Rectal smooth muscle tissue (tissue), 1 donor: ENCODE measurements around the gene NEMP1.
"Not testable (repeated sequence)": the region's sequence is repeated elsewhere in the genome, so short reads cannot be mapped to it uniquely, and the experiment has no call there.

Experiments
- H3K27ac ChIP-seq: one replicate; pipeline ENCODE4 v1.7.0; 2013; ENCODE audit warnings: low read depth, low read length, inconsistent platforms
- H3K27me3 ChIP-seq: one replicate; pipeline ENCODE4 v1.7.0; 2013; ENCODE audit warnings: low read length; ENCODE audit not compliant: control insufficient read depth, insufficient read depth
- H3K36me3 ChIP-seq: one replicate; pipeline ENCODE4 v1.7.0; 2013; ENCODE audit warnings: low read length; ENCODE audit not compliant: control insufficient read depth, insufficient read depth
- H3K4me1 ChIP-seq: one replicate; pipeline ENCODE4 v1.7.0; 2013; ENCODE audit warnings: low read length; ENCODE audit not compliant: control insufficient read depth, insufficient read depth
- H3K4me3 ChIP-seq: one replicate; pipeline ENCODE4 v1.7.0; 2013; ENCODE audit warnings: low read length
- H3K9ac ChIP-seq: one replicate; pipeline ENCODE4 v1.7.0; 2013; ENCODE audit warnings: low read length

NEMP1 gene

DNA sequence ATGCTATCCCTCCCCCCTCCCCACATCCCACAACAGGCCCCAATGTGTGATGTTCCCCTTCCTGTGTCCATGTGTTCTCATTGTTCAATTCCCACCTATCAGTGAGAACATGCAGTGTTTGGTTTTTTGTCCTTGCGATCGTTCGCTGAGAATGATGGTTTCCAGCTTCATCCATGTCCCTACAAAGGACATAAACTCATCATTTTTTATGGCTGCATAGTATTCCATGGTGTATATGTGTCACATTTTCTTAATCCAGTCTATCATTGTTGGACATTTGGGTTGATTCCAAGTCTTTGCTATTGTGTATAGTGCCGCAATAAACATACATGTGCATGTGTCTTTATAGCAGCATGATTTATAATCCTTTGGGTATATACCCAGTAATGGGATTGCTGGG, 25.4 kb downstream of the NEMP1 start:
- H3K9ac ChIP-seq, H3K36me3 ChIP-seq, H3K27me3 ChIP-seq, H3K4me3 ChIP-seq, H3K4me1 ChIP-seq, H3K27ac ChIP-seq: not testable (repeated sequence)

DNA sequence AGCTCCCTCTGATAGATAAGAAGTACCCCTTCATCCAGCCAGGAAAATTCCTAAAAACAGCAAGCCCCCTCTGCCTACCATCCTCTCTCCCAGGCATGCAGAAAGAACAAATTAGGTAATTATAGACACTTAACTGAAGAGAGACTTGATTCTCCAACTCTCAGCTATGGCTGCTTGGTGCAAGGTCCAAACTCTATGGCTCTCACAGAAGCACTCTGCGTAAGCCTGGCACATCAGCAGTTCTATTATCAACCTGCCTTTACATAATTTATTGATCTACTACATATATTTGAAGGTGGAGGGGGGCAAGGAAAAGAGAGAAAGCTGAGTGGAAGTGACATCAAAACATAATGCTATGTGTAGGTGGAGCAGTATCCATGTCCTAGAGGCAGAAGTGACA, 27.6 kb downstream of the NEMP1 start:
- Histone ChIP-seq H3K27me3 (no peaks in the 10 kb centered on the region), H3K4me1 (peaks cover 6% of the 10 kb centered on the region), H3K9ac (no peak overlapping the region), H3K27ac (no peak overlapping the region), H3K4me3 (no peak overlapping the region), H3K36me3 (no peaks in the 10 kb centered on the region)

DNA sequence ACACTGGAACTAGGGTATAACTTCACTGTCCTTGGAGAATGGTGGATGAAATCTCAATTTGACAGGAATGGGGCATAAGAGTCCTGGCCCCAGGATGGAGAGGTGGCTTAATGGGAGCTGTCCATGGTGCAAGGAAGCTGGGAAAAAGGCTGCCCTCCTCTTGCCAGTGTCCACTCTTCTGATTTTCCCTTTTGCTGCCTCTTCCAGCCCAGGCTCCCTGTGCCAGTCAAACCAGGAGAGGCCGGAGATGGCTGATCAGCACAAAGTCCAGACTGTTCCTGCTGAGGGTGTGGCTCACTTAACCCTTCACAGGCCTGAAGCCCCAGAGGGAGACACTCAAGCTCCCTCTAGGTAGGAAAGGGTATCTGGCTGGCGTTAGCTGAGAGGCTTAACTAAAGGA, 28.7 kb downstream of the NEMP1 start, which contains the start of gene MYO1A:
MYO1A (minus strand) TSS at position 240 of the 400 bp plus-strand sequence. CDS start 1,806 bp downstream, outside the sequence.
- Histone ChIP-seq H3K27me3 (no peaks in the 10 kb centered on the region), H3K4me1 (no peaks in the 10 kb centered on the region), H3K9ac (no peak within 1 kb of the TSS), H3K4me3 (peak within 1 kb of the TSS; percentile 56), H3K36me3 (no peaks in the 10 kb centered on the region), H3K27ac (no peak within 1 kb of the TSS)

DNA sequence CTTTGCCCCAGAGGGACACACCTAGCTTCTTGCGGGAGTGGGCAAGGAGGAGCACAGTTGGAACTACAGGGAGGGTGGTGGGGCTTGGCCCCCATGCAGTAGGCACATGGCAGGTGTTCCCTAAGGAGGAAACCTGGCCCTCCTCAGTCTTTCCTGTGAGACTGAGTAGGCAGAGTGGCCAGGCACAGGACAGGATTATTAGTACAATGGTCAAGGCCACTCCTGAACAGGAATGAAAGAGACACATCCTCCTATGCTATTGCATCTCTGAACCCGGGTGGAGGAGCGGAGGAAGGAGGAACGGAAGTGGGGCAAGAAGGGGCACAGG, 29.5 kb downstream of the NEMP1 start:
- Histone ChIP-seq H3K36me3 (no peaks in the 10 kb centered on the region), H3K27me3 (no peaks in the 10 kb centered on the region), H3K4me1 (no peaks in the 10 kb centered on the region), H3K27ac (no peak overlapping the region), H3K4me3 (peak overlapping the region; percentile 56), H3K9ac (no peak overlapping the region)

DNA sequence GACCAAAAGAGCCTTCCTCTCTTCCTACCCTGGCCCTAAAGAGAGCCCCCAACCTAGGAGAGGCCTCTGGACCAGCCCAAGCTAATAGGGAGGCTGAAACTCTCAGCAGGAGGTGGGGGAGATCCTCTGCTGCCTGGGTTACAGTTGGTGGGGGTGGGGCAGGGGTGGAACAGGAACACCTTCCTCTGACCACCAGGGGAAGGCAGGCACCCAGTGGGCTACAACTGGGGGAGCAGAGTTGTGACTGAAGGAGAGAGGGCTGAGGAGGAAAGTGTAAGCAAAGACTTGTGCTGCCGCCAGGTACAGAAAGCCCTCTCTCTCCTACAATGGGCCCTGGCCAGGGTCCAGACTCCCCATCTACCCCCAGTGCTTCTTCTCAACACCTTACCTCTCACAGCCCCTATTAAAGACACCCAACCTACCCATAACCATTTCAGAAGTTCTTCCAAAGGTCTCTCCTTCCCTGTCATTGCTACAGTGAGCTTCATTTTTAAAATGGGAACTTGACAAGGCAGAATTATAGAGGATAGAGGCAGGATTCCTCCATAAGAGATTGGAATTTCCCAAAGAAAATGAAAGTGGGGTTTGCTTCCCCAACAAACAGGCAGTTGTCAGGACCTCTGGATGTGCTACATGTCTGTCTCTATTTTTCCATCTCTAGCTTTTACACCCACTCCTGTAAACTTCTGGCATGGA, 30.0 kb downstream of the NEMP1 start:
- no peaks in the 10 kb centered on the region for H3K27me3 ChIP-seq
- peak overlapping the region; percentile 56 for H3K4me3 ChIP-seq
- no peaks in the 10 kb centered on the region for H3K36me3 ChIP-seq
- no peaks in the 10 kb centered on the region for H3K4me1 ChIP-seq
- H3K9ac ChIP-seq, result no peak overlapping the region
- H3K27ac ChIP-seq, result no peak overlapping the region

DNA sequence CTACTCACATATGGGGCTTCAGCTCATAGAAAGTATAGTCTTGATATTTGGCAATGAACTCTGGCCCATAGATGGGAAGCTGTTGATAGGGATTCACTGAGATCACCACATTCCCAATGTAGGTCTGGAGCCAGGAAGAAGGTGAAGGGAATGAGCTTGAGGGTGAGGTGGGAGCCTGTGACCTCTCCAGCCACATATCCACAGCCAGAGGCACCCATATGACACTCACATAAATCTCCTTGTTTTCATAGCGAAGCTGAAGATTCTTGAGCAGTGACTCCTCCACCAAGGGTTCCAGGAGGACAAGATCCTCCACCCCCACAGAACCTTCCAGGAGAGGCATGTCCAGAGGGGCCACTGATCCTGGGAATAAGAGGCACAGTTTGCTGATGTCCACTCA, 30.6 kb downstream of the NEMP1 start:
- H3K9ac ChIP-seq, result no peak overlapping the region
- H3K36me3 ChIP-seq, result no peaks in the 10 kb centered on the region
- H3K4me3 ChIP-seq, result peak overlapping the region; percentile 56
- H3K4me1 ChIP-seq, result no peaks in the 10 kb centered on the region
- H3K27me3 ChIP-seq, result no peaks in the 10 kb centered on the region
- no peak overlapping the region for H3K27ac ChIP-seq

DNA sequence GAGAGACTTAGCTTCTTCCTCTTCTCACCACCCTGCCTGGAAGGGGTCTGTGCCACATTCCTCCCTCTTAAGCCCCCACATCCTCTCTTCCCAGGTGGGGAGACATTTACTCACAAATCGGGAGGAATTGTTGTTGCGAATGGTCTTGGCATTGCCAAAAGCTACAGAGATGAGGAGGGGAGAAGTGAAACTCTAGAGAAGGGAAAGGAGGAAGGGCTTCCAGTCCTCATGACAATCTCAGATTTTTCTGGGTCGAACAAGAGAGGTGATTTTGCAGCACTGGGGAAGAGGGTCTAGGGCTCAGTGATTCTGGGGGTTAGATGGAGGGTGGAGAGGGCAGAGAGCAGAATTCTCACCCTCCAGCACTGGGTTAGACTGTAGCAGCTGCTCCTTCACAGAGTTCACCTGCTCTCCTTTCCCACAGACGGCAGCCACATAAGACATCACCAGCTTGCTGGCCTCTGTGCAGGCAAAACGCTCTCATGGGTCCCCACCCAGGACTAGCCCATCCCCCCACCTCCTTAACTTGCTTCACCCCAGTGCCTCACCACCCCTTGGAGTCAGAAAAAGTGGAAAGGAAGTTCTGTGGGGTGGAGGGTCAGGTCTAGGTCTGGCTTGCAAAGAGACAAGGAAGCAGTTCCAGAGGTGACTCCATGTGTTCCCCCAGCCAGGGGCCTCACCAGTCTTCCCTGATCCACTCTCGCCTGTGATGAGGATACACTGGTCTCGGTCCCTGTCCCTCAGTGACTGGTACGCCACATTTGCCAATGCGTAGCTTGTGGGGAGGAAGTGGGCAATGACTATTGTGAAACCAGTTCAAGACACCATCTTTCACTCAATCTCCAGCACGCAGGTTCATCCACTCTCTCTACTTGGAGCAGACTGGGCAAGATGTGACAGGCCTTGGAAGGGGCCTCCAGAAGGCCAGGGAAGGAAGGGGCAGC, 31.4 kb downstream of the NEMP1 start:
- Histone ChIP-seq H3K27ac (no peak overlapping the region), H3K36me3 (no peaks in the 10 kb centered on the region), H3K4me1 (no peaks in the 10 kb centered on the region), H3K27me3 (no peaks in the 10 kb centered on the region), H3K9ac (no peak overlapping the region), H3K4me3 (no peak overlapping the region)

DNA sequence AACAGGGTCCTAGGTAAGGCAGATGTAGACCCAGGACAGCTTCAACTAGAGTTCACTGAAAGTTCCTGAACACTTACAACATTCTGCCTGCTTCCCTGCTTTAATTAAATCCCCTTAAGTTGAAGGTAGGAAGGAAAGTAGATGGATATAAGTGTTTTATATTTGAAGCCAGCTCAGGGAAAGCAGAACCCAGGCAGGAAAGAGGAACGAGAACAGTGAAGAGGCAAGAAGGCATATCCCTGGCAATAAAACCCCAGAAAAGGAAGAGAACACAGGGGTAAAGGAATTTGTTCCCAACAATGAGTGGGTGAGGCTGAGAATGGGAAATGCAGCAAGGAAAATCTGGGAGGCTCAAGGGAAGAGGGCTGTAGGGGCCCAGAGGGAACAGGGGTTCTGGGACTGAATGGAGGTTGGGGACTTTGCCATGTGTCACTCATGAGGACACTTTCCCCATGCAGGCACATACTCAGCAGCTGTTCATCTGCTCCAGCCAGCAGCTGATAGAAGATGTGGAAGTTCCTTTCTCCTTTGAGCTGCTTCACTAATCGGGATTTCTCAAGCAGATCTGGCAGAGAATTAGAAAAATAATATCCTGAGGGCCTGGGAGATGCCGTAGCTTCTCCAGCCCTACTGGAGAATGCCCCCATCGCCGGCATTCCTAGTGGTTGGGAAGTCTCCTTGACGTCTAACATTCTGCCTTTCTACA, 32.4 kb downstream of the NEMP1 start:
- H3K27ac ChIP-seq, result no peak overlapping the region
- H3K9ac ChIP-seq, result no peak overlapping the region
- H3K4me1 ChIP-seq, result no peaks in the 10 kb centered on the region
- no peaks in the 10 kb centered on the region for H3K36me3 ChIP-seq
- no peaks in the 10 kb centered on the region for H3K27me3 ChIP-seq
- no peak overlapping the region for H3K4me3 ChIP-seq

DNA sequence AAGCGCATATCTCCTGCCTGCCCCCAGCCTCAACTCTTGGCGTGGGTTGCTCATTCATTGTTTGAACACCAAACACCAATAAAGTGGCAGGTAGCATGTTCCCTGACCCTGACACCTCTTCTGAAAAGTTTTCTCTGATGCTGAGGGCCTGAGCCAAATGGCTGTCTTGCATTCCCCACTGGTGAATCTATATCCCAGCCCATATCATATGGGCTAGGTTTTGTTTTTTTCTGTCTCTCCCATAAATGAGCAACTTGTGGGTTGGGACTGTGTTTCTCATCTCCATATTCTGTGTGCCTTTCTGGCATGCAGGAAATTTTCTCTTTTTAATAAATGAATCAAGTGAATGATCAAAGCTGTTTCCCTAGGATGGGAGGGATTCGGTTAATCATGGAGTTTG, 33.7 kb downstream of the NEMP1 start:
- Histone ChIP-seq H3K4me3 (no peak overlapping the region), H3K36me3 (no peaks in the 10 kb centered on the region), H3K9ac (no peak overlapping the region), H3K4me1 (no peaks in the 10 kb centered on the region), H3K27me3 (no peaks in the 10 kb centered on the region), H3K27ac (no peak overlapping the region)

DNA sequence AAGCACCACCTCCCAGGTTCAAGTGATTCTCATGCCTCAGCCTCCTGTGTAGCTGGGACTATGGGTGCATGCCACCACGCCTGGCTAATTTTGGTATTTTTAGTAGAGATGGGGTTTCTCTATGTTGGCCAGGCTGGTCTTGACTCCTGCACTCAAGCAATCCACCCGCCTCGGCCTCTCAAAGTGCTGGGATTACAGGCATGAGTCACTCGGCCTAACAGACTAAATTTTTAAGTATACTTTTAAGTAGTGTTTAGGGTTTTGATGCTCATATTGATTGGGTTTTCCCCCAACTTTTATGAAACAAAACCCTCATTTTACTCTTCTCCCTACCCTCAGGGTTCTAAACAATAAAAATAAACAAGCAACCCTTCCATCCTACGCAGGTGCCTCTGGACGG, 34.1 kb downstream of the NEMP1 start:
- Histone ChIP-seq H3K9ac (no peak overlapping the region), H3K36me3 (no peaks in the 10 kb centered on the region), H3K27ac (no peak overlapping the region), H3K4me1 (no peaks in the 10 kb centered on the region), H3K27me3 (no peaks in the 10 kb centered on the region), H3K4me3 (no peak overlapping the region)

DNA sequence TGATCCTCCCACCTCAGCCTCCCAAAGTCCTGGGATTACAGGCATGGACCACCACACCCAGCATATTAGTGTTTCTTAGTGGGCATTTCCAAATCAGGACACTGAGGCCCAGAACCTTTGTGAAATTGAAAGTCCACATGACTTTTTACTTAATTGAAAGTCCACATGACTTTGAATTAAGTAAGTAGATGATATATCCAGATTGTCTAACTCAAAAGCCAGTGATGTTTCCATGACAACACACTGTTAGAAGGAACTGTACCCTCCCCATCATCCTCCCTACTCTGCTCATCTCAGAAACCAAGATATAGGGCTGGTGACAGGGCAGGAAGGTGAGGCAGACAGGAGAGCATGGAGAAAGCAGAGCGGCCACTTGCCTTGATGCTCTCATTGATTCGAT, 35.9 kb downstream of the NEMP1 start:
- no peak overlapping the region for H3K4me3 ChIP-seq
- H3K36me3 ChIP-seq, result no peaks in the 10 kb centered on the region
- H3K27ac ChIP-seq, result no peak overlapping the region
- H3K9ac ChIP-seq, result no peak overlapping the region
- no peaks in the 10 kb centered on the region for H3K4me1 ChIP-seq
- H3K27me3 ChIP-seq, result no peaks in the 10 kb centered on the region

DNA sequence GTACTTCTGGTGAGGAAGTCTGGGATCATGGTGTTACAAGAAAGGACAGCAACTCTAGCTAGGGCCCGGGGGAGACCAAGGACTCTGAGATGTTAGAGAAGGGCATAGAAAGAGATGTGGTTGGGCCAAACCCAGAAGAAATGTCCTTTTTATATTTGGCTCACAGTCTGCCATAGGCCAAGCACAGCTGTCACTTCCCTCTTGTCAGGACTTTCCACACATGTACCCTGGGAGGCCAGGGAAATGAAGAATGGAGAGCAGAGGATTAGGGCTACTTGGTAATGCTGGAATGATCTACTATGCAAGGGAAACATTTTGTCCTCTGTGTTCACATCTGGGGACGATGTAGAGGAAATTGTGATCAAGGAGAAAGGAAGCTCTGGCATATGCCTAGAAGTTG, 37.8 kb downstream of the NEMP1 start:
- H3K27me3 ChIP-seq, result no peaks in the 10 kb centered on the region
- no peaks in the 10 kb centered on the region for H3K4me1 ChIP-seq
- H3K9ac ChIP-seq, result no peak overlapping the region
- no peak overlapping the region for H3K4me3 ChIP-seq
- no peaks in the 10 kb centered on the region for H3K36me3 ChIP-seq
- H3K27ac ChIP-seq, result no peak overlapping the region
